CD4-positive, alpha-beta T cell (primary cell): Measurements from ENCODE around the gene GALNT10. TPM values are rescaled to one million over a fixed set of nuclear protein-coding genes. Genes with fewer than 3 reads are reported as not detected.

Experiments used
- ATAC-seq: fragments of 200-7000 bp; cut with Tn5 transposase; one replicate; pipeline ENCODE4 v1.10.0; 2022; ENCODE audit warnings: mild to moderate bottlenecking; ENCODE audit not compliant: poor library complexity
- CTCF ChIA-PET: fragments of 350-600 bp; sonication (Branson Sonifier 250); formaldehyde crosslinking; loops from one replicate; lab custom pipeline; 2021; ENCODE audit warnings: antibody characterized with exemption, inconsistent platforms; lab: Charles Lee
- POLR2A ChIA-PET: fragments of 350-600 bp; sonication (Branson Sonifier 250); formaldehyde crosslinking; loops from one replicate; lab custom pipeline; 2021; ENCODE audit warnings: antibody characterized with exemption, inconsistent platforms; lab: Charles Lee
- DNase-seq, 14 experiments: peaks; one replicate each; pipeline ENCODE4 v3.0.0-alpha.2; 2013 to 2020; ENCODE audit warnings: mixed read lengths in 2 of 14
- H3K27ac ChIP-seq, 2 donors: one replicate each; pipeline versions ENCODE4 v1.5.1 to v1.7.0; 2013; ENCODE audit warnings: low read length in 2 of 2, low read depth in 1 of 2, mild to moderate bottlenecking in 1 of 2
- H3K27me3 ChIP-seq, 2 experiments: 1 replicate in 1 of 2; 2 replicates in 1 of 2; pipeline versions ENCODE4 v1.6.1 to v1.7.0; 2013; ENCODE audit warnings: low read length in 2 of 2, control low read depth in 1 of 2, mild to moderate bottlenecking in 1 of 2, moderate library complexity in 1 of 2; ENCODE audit not compliant: insufficient read depth in 2 of 2, control insufficient read depth in 1 of 2
- H3K36me3 ChIP-seq: one replicate; pipeline ENCODE4 v1.6.1; 2013; ENCODE audit warnings: low read length, control low read depth; ENCODE audit not compliant: insufficient read depth
- H3K4me1 ChIP-seq: one replicate; pipeline ENCODE4 v1.6.1; 2013; ENCODE audit warnings: low read length, control low read depth; ENCODE audit not compliant: insufficient read depth
- H3K4me3 ChIP-seq: one replicate; pipeline ENCODE4 v1.5.1; 2013; ENCODE audit warnings: mild to moderate bottlenecking, low read length, moderate library complexity
- H3K9me3 ChIP-seq, 2 experiments: 1 replicate in 1 of 2; 2 replicates in 1 of 2; pipeline versions ENCODE4 v1.6.1 to v1.7.0; 2013; ENCODE audit warnings: low read length in 2 of 2, mild to moderate bottlenecking in 2 of 2, control low read depth in 1 of 2, moderate library complexity in 1 of 2; ENCODE audit not compliant: control insufficient read depth in 1 of 2, insufficient read depth in 1 of 2
- H3K27ac Mint-ChIP-seq: one replicate; pipeline ENCODE4 v1.8.0; 2020; ENCODE audit warnings: mixed read lengths
- H3K27me3 Mint-ChIP-seq: one replicate; pipeline ENCODE4 v1.8.0; 2021; ENCODE audit warnings: mixed read lengths
- H3K36me3 Mint-ChIP-seq: one replicate; pipeline ENCODE4 v1.8.0; 2021; ENCODE audit warnings: low read depth, mixed read lengths
- H3K4me1 Mint-ChIP-seq: one replicate; pipeline ENCODE4 v1.8.0; 2021; ENCODE audit warnings: low read depth, mixed read lengths
- H3K4me3 Mint-ChIP-seq: one replicate; pipeline ENCODE4 v1.8.0; 2020; ENCODE audit warnings: mild to moderate bottlenecking, mixed read lengths
- H3K9me3 Mint-ChIP-seq: one replicate; pipeline ENCODE4 v1.8.0; 2020; ENCODE audit warnings: mixed read lengths
- CTCF ChIP-seq: fragments of 200-600 bp; IDR thresholded peaks from one replicate; pipeline ENCODE4 v1.8.0; 2022; ENCODE audit warnings: antibody characterized with exemption, mild to moderate bottlenecking
- intact Hi-C, 2 experiments: fragments of 100-400 bp; cut with DNase I in 1 of 2; cut with micrococcal nuclease in 1 of 2; formaldehyde crosslinking; loops; one replicate each; pipeline versions ENCODE4 v1.15.1 to v1.9.0; 2023 to 2025; cut with DNase I, micrococcal nuclease
- total RNA-seq, 174 experiments: library from RNA in 2 of 174; stranded (reverse) in 2 of 174; gene quantifications; one replicate each; pipeline ENCODE4 v1.2.3 and lab custom pipeline; 2021 to 2026

Gene GALNT10
- total RNA-seq, 2 experiments from 2014 or later: 21.7 to 23.0 TPM

DNA sequence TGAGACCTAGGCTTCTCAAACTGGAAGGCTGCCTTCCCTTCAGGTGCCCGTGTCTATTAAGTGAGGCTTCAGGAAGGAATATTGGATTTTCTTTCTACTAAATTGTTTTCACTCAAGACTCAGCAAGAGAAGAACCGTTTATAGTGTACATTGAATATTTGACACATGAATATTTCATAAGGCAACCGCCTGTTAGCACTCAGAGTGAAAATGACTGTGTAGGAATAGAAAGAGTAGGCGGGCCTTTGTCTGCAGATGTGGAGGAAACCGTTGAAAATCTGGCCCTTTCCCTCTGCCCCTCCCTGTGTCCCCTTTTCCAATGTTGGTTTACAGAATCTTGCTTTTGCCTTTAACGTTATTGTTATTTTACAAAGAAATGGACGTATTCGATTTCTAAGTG is 261.4 kb downstream of the GALNT10 start:
- POLR2A ChIA-PET: no interaction called here
- no peak for TF ChIP-seq CTCF
- H3K36me3 Mint-ChIP-seq: peaks cover 83% of the 10 kb centered on the region
- no peak for DNase-seq
- intact Hi-C loops: no loop called here
- no peak overlapping the region for H3K4me3 Mint-ChIP-seq
- H3K4me1 ChIP-seq: peaks cover 23% of the 10 kb centered on the region
- CTCF ChIA-PET: no interaction called here
- no peak overlapping the region for H3K27ac Mint-ChIP-seq
- no peaks in the 10 kb centered on the region for H3K9me3 ChIP-seq
- ATAC-seq: no peak
- H3K36me3 ChIP-seq: peaks cover 66% of the 10 kb centered on the region
- no peaks in the 10 kb centered on the region for H3K27me3 Mint-ChIP-seq
- no peak overlapping the region for H3K27ac ChIP-seq
- H3K4me3 ChIP-seq: no peak overlapping the region
- H3K4me1 Mint-ChIP-seq: peaks cover 37% of the 10 kb centered on the region
- no peaks in the 10 kb centered on the region for H3K27me3 ChIP-seq
- H3K9me3 Mint-ChIP-seq: no peaks in the 10 kb centered on the region

GRCh38 chr5:154455585-154455984 is 265.1 kb downstream of the GALNT10 start:
- ChIA-PET POLR2A (no interaction called here), CTCF (no interaction called here)
- Mint-ChIP-seq H3K36me3 (peaks cover 96% of the 10 kb centered on the region), H3K4me3 (no peak overlapping the region), H3K9me3 (no peaks in the 10 kb centered on the region), H3K27me3 (no peaks in the 10 kb centered on the region), H3K4me1 (peaks cover 3% of the 10 kb centered on the region), H3K27ac (no peak overlapping the region)
- ATAC-seq (no peak), DNase-seq (no peak)
- Histone ChIP-seq H3K36me3 (peaks cover 84% of the 10 kb centered on the region), H3K9me3 (no peaks in the 10 kb centered on the region), H3K4me1 (no peaks in the 10 kb centered on the region), H3K27me3 (no peaks in the 10 kb centered on the region), H3K27ac (no peak overlapping the region), H3K4me3 (no peak overlapping the region)
- intact Hi-C loops: no loop called here
- no peak for TF ChIP-seq CTCF

DNA sequence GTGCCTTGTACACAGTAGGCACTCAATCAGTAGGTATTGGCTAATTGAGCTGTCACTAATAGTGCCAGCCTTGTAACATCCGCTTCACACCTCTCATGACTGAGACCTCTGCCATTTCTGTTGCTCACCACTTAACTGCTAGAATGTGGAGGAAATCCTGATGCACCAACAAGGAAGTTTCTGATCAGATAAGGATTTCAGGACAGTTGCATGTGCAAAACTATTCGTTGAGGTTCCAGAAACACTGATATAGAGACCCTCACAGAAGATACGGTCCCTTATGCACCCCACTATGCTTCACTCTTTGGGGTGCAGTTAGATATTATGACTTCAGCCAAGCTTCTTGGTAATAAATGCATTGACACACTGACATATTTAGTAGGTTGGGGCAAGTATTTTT is 266.0 kb downstream of the GALNT10 start:
- H3K36me3 Mint-ChIP-seq: peaks cover 93% of the 10 kb centered on the region
- ChIA-PET POLR2A (no interaction called here), CTCF (no interaction called here)
- Histone ChIP-seq H3K4me3 (no peak overlapping the region), H3K27me3 (no peaks in the 10 kb centered on the region), H3K27ac (no peak overlapping the region), H3K36me3 (peaks cover 80% of the 10 kb centered on the region), H3K9me3 (no peaks in the 10 kb centered on the region), H3K4me1 (no peaks in the 10 kb centered on the region)
- DNase-seq (no peak), ATAC-seq (no peak)
- no peaks in the 10 kb centered on the region for H3K9me3 Mint-ChIP-seq
- TF ChIP-seq CTCF: no peak
- H3K27me3 Mint-ChIP-seq: no peaks in the 10 kb centered on the region
- H3K4me3 Mint-ChIP-seq: no peak overlapping the region
- no peak overlapping the region for H3K27ac Mint-ChIP-seq
- intact Hi-C loops: no loop called here
- no peaks in the 10 kb centered on the region for H3K4me1 Mint-ChIP-seq
